Tibial nerve (tissue), 4 donors: ENCODE results near the gene SRA1. TPM values are rescaled to one million over a fixed set of nuclear protein-coding genes. Genes with fewer than 3 reads are reported as not detected.

ENCODE experiments used
- DNase-seq, 2 donors: peaks; one replicate each; pipeline ENCODE4 v3.0.0-alpha.2; 2019; ENCODE audit warnings: low spot score in 2 of 2
- H3K27ac ChIP-seq, 4 donors: fragments of 200-600 bp; sonication (generic) in 3 of 4; one replicate each; pipeline ENCODE4 v1.5.1; 2017 to 2019; ENCODE audit warnings: mild to moderate bottlenecking in 1 of 4
- H3K27me3 ChIP-seq, 2 donors: fragments of 200-600 bp; sonication (generic) in 1 of 2; one replicate each; pipeline versions ENCODE4 v1.5.1 to v1.6.0; 2017 to 2019
- H3K36me3 ChIP-seq, 3 donors: fragments of 200-600 bp; sonication (generic); one replicate each; pipeline ENCODE4 v1.5.1; 2018 to 2019
- H3K4me1 ChIP-seq, 4 donors: fragments of 200-600 bp; sonication (generic) in 3 of 4; one replicate each; pipeline ENCODE4 v1.5.1; 2017 to 2019
- H3K4me3 ChIP-seq, 4 donors: fragments of 200-600 bp; sonication (generic) in 3 of 4; one replicate each; pipeline ENCODE4 v1.5.1; 2017 to 2019; ENCODE audit warnings: mild to moderate bottlenecking in 1 of 4, moderate library complexity in 1 of 4
- H3K9me3 ChIP-seq, 4 donors: fragments of 200-600 bp; sonication (generic) in 3 of 4; one replicate each; pipeline ENCODE4 v1.5.1; 2017 to 2019
- CTCF ChIP-seq, 5 experiments: fragments of 200-600 bp in 3 of 5; fragments of 450-650 bp in 2 of 5; sonication (generic) in 3 of 5; IDR thresholded peaks; one replicate each; pipeline ENCODE4 v1.5.1; 2016 to 2019; ENCODE audit warnings: antibody characterized with exemption in 5 of 5, mild to moderate bottlenecking in 3 of 5, moderate library complexity in 2 of 5
- EP300 ChIP-seq, 2 donors: sonication (generic); formaldehyde crosslinking; IDR thresholded peaks; one replicate each; pipeline ENCODE4 v1.6.1; 2017; ENCODE audit warnings: antibody characterized with exemption in 2 of 2, mild to moderate bottlenecking in 1 of 2
- POLR2A ChIP-seq, 2 donors: fragments of 450-650 bp; IDR thresholded peaks; one replicate each; pipeline ENCODE4 v1.6.1; 2017; ENCODE audit warnings: antibody characterized with exemption in 2 of 2, mild to moderate bottlenecking in 2 of 2, moderate library complexity in 2 of 2
- WGBS, 2 donors: methylation state at CpG; one replicate each; pipeline ENCODE4 v1.1.5; 2018; 5-methylcytosine and 5-hydroxymethylcytosine counted together
- total RNA-seq, 4 donors: library from RNA; depleted of rRNA; stranded (reverse); fragments of >200 nt; gene quantifications; one replicate each; pipeline ENCODE4 v1.1.0, GENCODE V29; 2016

The SRA1 gene
- total RNA-seq, 4 donors from 2014 or later, result 16.6 to 23.7 (median 19.2) TPM

GRCh38 chr5:140558542-140558941 lies 1.3 kb upstream of the SRA1 start:
- peak overlapping the region in 1 of 4 donors; percentile 93 for H3K27ac ChIP-seq
- H3K4me1 ChIP-seq, result peaks cover 0 to 57% (median 27%) of the 10 kb centered on the region in 4 donors
- DNase-seq, result no peak
- no peak for TF ChIP-seq CTCF (IDR thresholded peaks at IDR 0.05)
- no peak for TF ChIP-seq POLR2A (IDR thresholded peaks at IDR 0.05)
- TF ChIP-seq EP300 (IDR thresholded peaks at IDR 0.05), result no peak
- H3K36me3 ChIP-seq, result peaks cover 0 to 46% (median 0%) of the 10 kb centered on the region in 3 donors
- WGBS, 2 donors, result 85 to 95% methylated on average over 9 of the region's 9 CpGs
- no peaks in the 10 kb centered on the region for H3K27me3 ChIP-seq
- H3K4me3 ChIP-seq, result no peak overlapping the region
- no peaks in the 10 kb centered on the region for H3K9me3 ChIP-seq

- Histone ChIP-seq H3K27ac (peak overlapping the region; percentile 80 to 94 (median 90)), H3K36me3 (peaks cover 0 to 46% (median 0%) of the 10 kb centered on the region in 3 donors), H3K4me3 (no peak overlapping the region), H3K9me3 (no peaks in the 10 kb centered on the region), H3K4me1 (peaks cover 0 to 52% (median 21%) of the 10 kb centered on the region in 4 donors), H3K27me3 (no peaks in the 10 kb centered on the region)
- TF ChIP-seq CTCF (IDR thresholded peaks at IDR 0.05) (no peak), EP300 (IDR thresholded peaks at IDR 0.05) (no peak), POLR2A (IDR thresholded peaks at IDR 0.05) (no peak)
- no peak for DNase-seq
- 79 to 81% methylated on average over 3 of the region's 3 CpGs for WGBS, 2 donors
Measured at GRCh38 chr5:140557965-140558364, 692 bp upstream of the SRA1 start.

- Histone ChIP-seq H3K9me3 (no peaks in the 10 kb centered on the region), H3K27me3 (no peaks in the 10 kb centered on the region)
- 3 to 4% methylated on average over 6 of the region's 6 CpGs for WGBS, 2 donors
Measured at GRCh38 chr5:140556438-140556837, 835 bp downstream of the SRA1 start.

GRCh38 chr5:140555747-140556312 lies 1.4 kb downstream of the SRA1 start:
- no peaks in the 10 kb centered on the region for H3K9me3 ChIP-seq
- TF ChIP-seq CTCF (IDR thresholded peaks at IDR 0.05) (no peak), POLR2A (IDR thresholded peaks at IDR 0.05) (no peak), EP300 (IDR thresholded peaks at IDR 0.05) (no peak)
- H3K4me3 ChIP-seq, result peak overlapping the region in 2 of 4 donors; percentile 86
- H3K27me3 ChIP-seq, result no peaks in the 10 kb centered on the region
- peak overlapping the region in 2 of 4 donors; percentile 27 to 93 for H3K27ac ChIP-seq
- DNase-seq, result no peak
- WGBS, 2 donors, result 75 to 81% methylated on average over 1 of the region's 1 CpG
- H3K36me3 ChIP-seq, result peaks cover 0 to 47% (median under 1%) of the 10 kb centered on the region in 3 donors
- H3K4me1 ChIP-seq, result peaks cover 0 to 31% (median 15%) of the 10 kb centered on the region in 4 donors

More at GRCh38 chr5:140556438-140556837, 835 bp downstream of the SRA1 start:
- Histone ChIP-seq H3K36me3 (peaks cover 0 to 47% (median 0%) of the 10 kb centered on the region in 3 donors), H3K4me3 (peak overlapping the region; percentile 73 to 86 (median 84)), H3K4me1 (peaks cover 0 to 36% (median 15%) of the 10 kb centered on the region in 4 donors), H3K27ac (peak overlapping the region in 2 of 4 donors; percentile 88 to 93)
- no peak for DNase-seq
- TF ChIP-seq POLR2A (IDR thresholded peaks at IDR 0.05) (no peak), EP300 (IDR thresholded peaks at IDR 0.05) (no peak), CTCF (IDR thresholded peaks at IDR 0.05) (no peak)

- H3K27ac ChIP-seq, result no peak overlapping the region
- DNase-seq, result no peak
- TF ChIP-seq EP300 (IDR thresholded peaks at IDR 0.05) (no peak), POLR2A (IDR thresholded peaks at IDR 0.05) (no peak), CTCF (IDR thresholded peaks at IDR 0.05) (no peak)
- peaks cover 0 to 39% (median 19%) of the 10 kb centered on the region in 4 donors for H3K4me1 ChIP-seq
- no peaks in the 10 kb centered on the region for H3K9me3 ChIP-seq
- no peaks in the 10 kb centered on the region for H3K27me3 ChIP-seq
- H3K4me3 ChIP-seq, result no peak overlapping the region
- WGBS, 2 donors, result 63 to 72% methylated on average over 2 of the region's 2 CpGs
- peaks cover 0 to 47% (median 8%) of the 10 kb centered on the region in 3 donors for H3K36me3 ChIP-seq
Measured at GRCh38 chr5:140554454-140554853, 2.8 kb downstream of the SRA1 start.
